Caco-2 (cell line): ENCODE data around the gene CAPN3. TPM values are rescaled to one million over a fixed set of nuclear protein-coding genes. Genes with fewer than 3 reads are reported as not detected.
"Not testable (repeated sequence)": the region's sequence is repeated elsewhere in the genome, so short reads cannot be mapped to it uniquely, and the experiment has no call there.

Source experiments
- BruUV-seq: library from RNA; stranded (reverse); fragments of 400-500 nt; replicated peaks from 2 replicates; lab custom pipeline; 2021; lab: Mats Ljungman, UMichigan
- CTCF ChIA-PET: fragments of 300-600 bp; sonication (Branson Sonifier 250); formaldehyde crosslinking; loops from one replicate; lab custom pipeline; 2022; ENCODE audit warnings: antibody characterized with exemption; lab: Charles Lee
- POLR2A ChIA-PET: fragments of 300-600 bp; sonication (Branson Sonifier 250); formaldehyde crosslinking; loops from one replicate; lab custom pipeline; 2022; ENCODE audit warnings: antibody characterized with exemption; lab: Charles Lee
- DNase-seq, 2 experiments: peaks; one replicate each; pipeline versions ENCODE4 v3.0.0 to v3.0.0-alpha.2; 2020 to 2022
- H3K27me3 ChIP-seq: replicated peaks from 2 replicates; pipeline ENCODE4 v1.6.0; 2011; ENCODE audit warnings: low read length; ENCODE audit not compliant: control insufficient read depth, insufficient read depth
- H3K36me3 ChIP-seq: 2 replicates; pipeline ENCODE4 v1.5.1; 2011; ENCODE audit warnings: low read length; ENCODE audit not compliant: control insufficient read depth, insufficient read depth
- H3K4me1 ChIP-seq: fragments of 250-450 bp; sonication (Bioruptor Pico); 2 replicates; pipeline ENCODE4 v1.5.1; 2020; ENCODE audit warnings: mild to moderate bottlenecking
- H3K4me3 ChIP-seq: 2 replicates; pipeline ENCODE4 v1.5.1; 2011; ENCODE audit warnings: low read depth, mild to moderate bottlenecking, control low read depth, low read length
- H3K9me3 ChIP-seq: fragments of 250-450 bp; sonication (Bioruptor Pico); 2 replicates; pipeline ENCODE4 v1.5.1; 2020; ENCODE audit warnings: mild to moderate bottlenecking, moderate library complexity
- H3K27ac Mint-ChIP-seq: one replicate; pipeline ENCODE4 v1.8.0; 2022; ENCODE audit warnings: mixed read lengths; ENCODE audit not compliant: unreplicated experiment
- H3K27me3 Mint-ChIP-seq: one replicate; pipeline ENCODE4 v1.8.0; 2022; ENCODE audit warnings: mixed read lengths; ENCODE audit not compliant: insufficient read depth, unreplicated experiment
- H3K36me3 Mint-ChIP-seq: one replicate; pipeline ENCODE4 v1.8.0; 2022; ENCODE audit warnings: mild to moderate bottlenecking, mixed read lengths; ENCODE audit not compliant: insufficient read depth, unreplicated experiment
- H3K4me1 Mint-ChIP-seq: one replicate; pipeline ENCODE4 v1.8.0; 2022; ENCODE audit warnings: low read depth, mixed read lengths; ENCODE audit not compliant: unreplicated experiment
- H3K4me3 Mint-ChIP-seq: one replicate; pipeline ENCODE4 v1.8.0; 2022; ENCODE audit warnings: mild to moderate bottlenecking, moderate library complexity, mixed read lengths; ENCODE audit not compliant: unreplicated experiment
- H3K9me3 Mint-ChIP-seq: one replicate; pipeline ENCODE4 v1.8.0; 2022; ENCODE audit warnings: mixed read lengths; ENCODE audit not compliant: unreplicated experiment
- intact Hi-C: fragments of 100-400 bp; cut with micrococcal nuclease; formaldehyde crosslinking; loops from one replicate; pipeline ENCODE4 v1.10.0; 2022; ENCODE audit not compliant: unreplicated experiment
- total RNA-seq: library from RNA; stranded (reverse); gene quantifications from 2 replicates; pipeline ENCODE4 v1.2.3, GENCODE V29; 2022
- TF ChIP-seq, protein P1 (sequence below), 2 experiments: fragments of 200-600 bp in 1 of 2; IDR thresholded peaks; 1 replicate in 1 of 2; 2 replicates in 1 of 2; pipeline versions ENCODE4 v1.5.1 to v1.8.0; 2011 to 2022; ENCODE audit warnings: antibody characterized with exemption in 1 of 2, control low read depth in 1 of 2, inconsistent platforms in 1 of 2, low read depth in 1 of 2, low read length in 1 of 2, mild to moderate bottlenecking in 1 of 2, moderate library complexity in 1 of 2; ENCODE audit not compliant: insufficient read depth in 1 of 2, severe bottlenecking in 1 of 2, unreplicated experiment in 1 of 2

Gene CAPN3
- total RNA-seq, 1 experiment from 2014 or later, result 0.66 TPM

DNA sequence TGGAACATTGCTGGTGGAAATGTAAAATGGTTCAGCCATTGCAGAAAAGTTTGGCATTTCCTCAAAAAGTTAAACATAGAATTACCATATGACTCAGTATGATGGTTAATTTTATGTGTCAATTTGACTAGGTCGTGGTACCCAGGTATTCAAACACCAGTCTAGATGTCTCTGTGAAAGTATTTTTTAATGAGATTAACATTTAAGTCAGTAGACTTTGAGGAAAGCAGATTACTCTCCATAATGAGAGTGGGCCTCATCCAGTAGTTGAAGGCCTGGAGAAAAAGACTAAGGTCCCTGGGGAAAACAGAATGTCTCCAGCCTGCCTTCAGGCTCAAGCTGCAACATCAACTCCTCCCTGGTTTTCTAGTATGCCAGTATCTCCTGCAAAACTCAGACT, 43.8 kb upstream of the CAPN3 start:
- Mint-ChIP-seq H3K9me3 (no peaks in the 10 kb centered on the region), H3K4me1 (no peaks in the 10 kb centered on the region), H3K36me3 (no peaks in the 10 kb centered on the region), H3K27ac (no peak overlapping the region), H3K27me3 (no peaks in the 10 kb centered on the region), H3K4me3 (no peak overlapping the region)
- TF ChIP-seq, protein P1, sequence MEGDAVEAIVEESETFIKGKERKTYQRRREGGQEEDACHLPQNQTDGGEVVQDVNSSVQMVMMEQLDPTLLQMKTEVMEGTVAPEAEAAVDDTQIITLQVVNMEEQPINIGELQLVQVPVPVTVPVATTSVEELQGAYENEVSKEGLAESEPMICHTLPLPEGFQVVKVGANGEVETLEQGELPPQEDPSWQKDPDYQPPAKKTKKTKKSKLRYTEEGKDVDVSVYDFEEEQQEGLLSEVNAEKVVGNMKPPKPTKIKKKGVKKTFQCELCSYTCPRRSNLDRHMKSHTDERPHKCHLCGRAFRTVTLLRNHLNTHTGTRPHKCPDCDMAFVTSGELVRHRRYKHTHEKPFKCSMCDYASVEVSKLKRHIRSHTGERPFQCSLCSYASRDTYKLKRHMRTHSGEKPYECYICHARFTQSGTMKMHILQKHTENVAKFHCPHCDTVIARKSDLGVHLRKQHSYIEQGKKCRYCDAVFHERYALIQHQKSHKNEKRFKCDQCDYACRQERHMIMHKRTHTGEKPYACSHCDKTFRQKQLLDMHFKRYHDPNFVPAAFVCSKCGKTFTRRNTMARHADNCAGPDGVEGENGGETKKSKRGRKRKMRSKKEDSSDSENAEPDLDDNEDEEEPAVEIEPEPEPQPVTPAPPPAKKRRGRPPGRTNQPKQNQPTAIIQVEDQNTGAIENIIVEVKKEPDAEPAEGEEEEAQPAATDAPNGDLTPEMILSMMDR (IDR thresholded peaks at IDR 0.05; ENCODE audit: insufficient read depth in 1 of 2, low read depth in 1 of 2, low read length in 1 of 2, severe bottlenecking in 1 of 2, unreplicated experiment in 1 of 2), result no peak
- Histone ChIP-seq H3K36me3 (no peaks in the 10 kb centered on the region), H3K4me3 (no peak overlapping the region), H3K4me1 (peaks cover 7% of the 10 kb centered on the region; the same call in 1 of the 2 replicates), H3K27me3 (no peaks in the 10 kb centered on the region), H3K9me3 (no peaks in the 10 kb centered on the region)
- ChIA-PET CTCF (no interaction called here), POLR2A (no interaction called here)
- intact Hi-C loops, result no loop called here
- no TSS peak for BruUV-seq
- DNase-seq, result no peak

DNA sequence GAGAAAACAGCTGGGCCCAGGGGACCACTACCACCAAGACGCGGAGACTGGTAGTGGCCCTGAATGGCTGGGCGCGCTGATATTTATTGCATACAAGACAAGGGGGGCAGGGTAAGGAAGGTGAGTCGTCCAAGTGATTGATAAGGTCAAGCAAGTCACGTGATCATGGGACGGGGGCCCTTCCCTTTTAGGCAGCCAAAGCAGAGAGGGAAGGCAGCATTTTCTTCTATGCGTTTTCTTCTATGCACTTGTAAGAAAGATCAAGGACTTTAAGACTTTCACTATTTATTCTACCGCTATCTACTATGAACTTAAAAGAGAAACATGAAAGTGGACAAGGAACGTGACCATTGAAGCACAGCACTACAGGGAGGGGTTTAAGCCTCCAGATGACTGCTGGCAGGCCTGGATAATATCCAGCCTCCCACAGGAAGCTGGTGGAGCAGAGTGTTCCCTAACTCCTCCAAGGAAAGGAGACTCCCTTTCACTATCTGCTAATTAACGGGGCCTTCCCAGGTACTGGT, 43.0 kb upstream of the CAPN3 start:
- intact Hi-C loops, H3K4me1 ChIP-seq, BruUV-seq, POLR2A ChIA-PET, H3K4me1 Mint-ChIP-seq, H3K27me3 Mint-ChIP-seq, H3K27me3 ChIP-seq, H3K4me3 Mint-ChIP-seq, H3K9me3 ChIP-seq, H3K36me3 Mint-ChIP-seq, H3K9me3 Mint-ChIP-seq, H3K4me3 ChIP-seq, H3K27ac Mint-ChIP-seq, CTCF ChIA-PET, H3K36me3 ChIP-seq: not testable (repeated sequence)
- DNase-seq, result peak in 1 of 2 experiments; percentile 2

DNA sequence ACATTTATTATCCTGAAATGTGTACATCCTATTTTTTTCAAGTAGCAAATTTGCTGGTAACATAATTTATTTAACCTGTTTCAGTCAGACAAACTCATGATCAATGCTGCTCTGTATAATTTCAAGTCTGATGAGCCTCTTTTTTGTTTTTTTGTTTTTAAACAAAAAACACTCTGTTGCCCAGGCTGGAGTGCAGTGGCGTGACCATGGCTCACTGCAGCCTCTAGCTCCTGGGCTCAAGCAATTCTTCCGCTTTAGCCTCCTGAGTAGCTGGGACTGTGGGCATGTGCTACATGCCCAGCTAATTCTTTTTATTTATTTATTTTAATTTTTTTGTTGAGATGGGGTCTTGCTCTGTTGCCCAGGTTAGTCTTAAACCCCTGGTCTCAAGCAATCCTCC, 40.1 kb upstream of the CAPN3 start:
- no peak for DNase-seq
- intact Hi-C loops, result no loop called here
- Mint-ChIP-seq H3K27me3 (no peaks in the 10 kb centered on the region), H3K4me1 (no peaks in the 10 kb centered on the region), H3K27ac (no peak overlapping the region), H3K36me3 (no peaks in the 10 kb centered on the region), H3K9me3 (no peaks in the 10 kb centered on the region), H3K4me3 (no peak overlapping the region)
- no peaks in the 10 kb centered on the region for H3K36me3 ChIP-seq
- no peaks in the 10 kb centered on the region for H3K9me3 ChIP-seq
- ChIA-PET CTCF (no interaction called here), POLR2A (no interaction called here)
- TF ChIP-seq, protein P1 (IDR thresholded peaks at IDR 0.05; ENCODE audit: insufficient read depth in 1 of 2, low read depth in 1 of 2, low read length in 1 of 2, severe bottlenecking in 1 of 2, unreplicated experiment in 1 of 2), result no peak
- H3K4me3 ChIP-seq, result no peak overlapping the region
- H3K4me1 ChIP-seq, result peaks cover 7% of the 10 kb centered on the region; the same call in 1 of the 2 replicates
- BruUV-seq, result no TSS peak
- no peaks in the 10 kb centered on the region for H3K27me3 ChIP-seq

- ChIA-PET CTCF (no interaction called here), POLR2A (no interaction called here)
- no peak overlapping the region for H3K27ac Mint-ChIP-seq
- no peaks in the 10 kb centered on the region for H3K4me1 ChIP-seq
- H3K9me3 ChIP-seq, result no peaks in the 10 kb centered on the region
- intact Hi-C loops, result no loop called here
- TF ChIP-seq, protein P1 (IDR thresholded peaks at IDR 0.05; ENCODE audit: insufficient read depth in 1 of 2, low read depth in 1 of 2, low read length in 1 of 2, severe bottlenecking in 1 of 2, unreplicated experiment in 1 of 2), result no peak
- H3K4me1 Mint-ChIP-seq, result no peaks in the 10 kb centered on the region
- no peaks in the 10 kb centered on the region for H3K27me3 ChIP-seq
- BruUV-seq, result no TSS peak
- no peaks in the 10 kb centered on the region for H3K36me3 Mint-ChIP-seq
- no peak for DNase-seq
- H3K4me3 Mint-ChIP-seq, result no peak overlapping the region
- H3K9me3 Mint-ChIP-seq, result no peaks in the 10 kb centered on the region
- no peaks in the 10 kb centered on the region for H3K36me3 ChIP-seq
- H3K27me3 Mint-ChIP-seq, result no peaks in the 10 kb centered on the region
- no peak overlapping the region for H3K4me3 ChIP-seq
Measured at GRCh38 chr15:42324308-42324707, 35.0 kb upstream of the CAPN3 start.
